ENCODE measurements around the gene PMVK. TPM values are rescaled to one million over a fixed set of nuclear protein-coding genes. Genes with fewer than 3 reads are reported as not detected.
A peak's percentile ranks its signal among the peaks of the same experiment; 100 is the strongest.

PMVK gene
- polyA plus RNA-seq, 2 donors = 29.4 to 68.9 TPM

DNA sequence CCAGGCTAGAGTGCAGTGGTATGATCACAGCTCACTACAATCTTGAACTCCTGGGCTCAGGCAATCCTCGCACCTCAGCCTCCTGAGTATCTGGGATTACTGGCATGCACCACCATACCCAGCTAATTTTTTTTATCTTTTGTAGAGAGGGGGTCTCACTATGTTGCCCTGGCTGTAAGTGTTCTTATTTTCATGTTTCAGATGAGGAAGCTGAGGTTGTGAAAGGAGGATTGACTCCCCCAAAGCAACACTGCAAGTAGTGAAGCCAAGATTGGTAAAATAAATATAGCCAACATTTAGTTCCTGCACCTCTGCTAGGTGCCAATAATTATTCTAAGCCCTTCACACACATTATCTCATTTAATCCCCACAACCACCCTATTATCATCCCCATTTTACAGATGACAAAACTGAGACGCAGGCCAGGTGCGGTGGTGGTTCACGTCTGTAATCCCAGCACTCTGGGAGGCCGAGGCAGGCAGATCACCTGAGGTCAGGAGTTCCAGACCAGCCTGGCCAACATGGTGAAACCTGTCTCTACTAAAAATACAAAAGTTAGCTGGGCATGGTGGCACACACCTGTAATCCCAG, 2.1 kb downstream of the PMVK start:
- Histone ChIP-seq H3K9me3 (ENCODE audit: control insufficient read depth in 2 of 2, insufficient read depth in 1 of 2, low read depth in 1 of 2, low read length in 1 of 2) (no peaks in the 10 kb centered on the region), H3K36me3 (ENCODE audit: control insufficient read depth in 2 of 2, insufficient read depth in 2 of 2, low read length in 1 of 2) (peaks cover 0 to 3% of the 10 kb centered on the region in 2 donors), H3K4me3 (ENCODE audit: low read depth in 1 of 2, low read length in 2 of 2) (no peak overlapping the region), H3K4me1 (ENCODE audit: control insufficient read depth in 2 of 2, insufficient read depth in 2 of 2, low read length in 1 of 2) (peaks cover 4 to 7% of the 10 kb centered on the region in 2 donors), H3K27me3 (ENCODE audit: control insufficient read depth in 1 of 2, insufficient read depth in 2 of 2, low read length in 2 of 2) (no peaks in the 10 kb centered on the region), H3K27ac (ENCODE audit: low read depth in 2 of 2, low read length in 1 of 2) (no peak overlapping the region)
- 96 to 99% methylated on average over 5 of the region's 5 CpGs for WGBS, 2 donors

DNA sequence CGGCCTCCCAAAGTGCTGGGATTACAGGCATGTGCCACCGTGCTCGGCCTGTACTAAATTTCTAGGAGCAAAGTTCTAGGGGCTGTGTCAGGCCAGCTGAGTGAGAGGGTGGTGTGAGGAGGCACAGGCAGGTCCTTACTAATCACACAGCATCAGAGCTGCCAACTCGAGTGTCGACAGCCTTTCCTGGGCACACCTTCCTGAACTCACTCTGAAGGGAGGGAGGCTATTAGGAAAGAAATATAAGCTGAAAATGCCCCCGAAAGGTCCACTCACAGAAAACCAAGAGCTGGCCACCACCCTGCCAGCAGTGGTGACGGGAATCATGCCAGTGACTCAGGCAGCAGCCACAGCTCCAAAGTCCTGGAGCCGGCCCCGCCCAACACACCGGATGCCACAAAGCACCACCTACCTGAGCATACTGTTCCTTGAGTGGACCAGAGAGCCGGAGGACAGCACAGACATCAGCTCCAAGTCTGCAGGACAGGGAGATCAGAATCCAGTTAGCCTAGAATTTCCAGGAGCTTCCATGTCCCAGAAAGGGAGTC, 4.5 kb downstream of the PMVK start:
- 59 to 75% methylated on average over 11 of the region's 11 CpGs for WGBS, 2 donors
- H3K36me3 ChIP-seq (ENCODE audit: control insufficient read depth in 2 of 2, insufficient read depth in 2 of 2, low read length in 1 of 2) = peaks cover 4 to 16% of the 10 kb centered on the region in 2 donors
- no peak overlapping the region for H3K4me3 ChIP-seq (ENCODE audit: low read depth in 1 of 2, low read length in 2 of 2)
- H3K27ac ChIP-seq (ENCODE audit: low read depth in 2 of 2, low read length in 1 of 2) = peak overlapping the region; percentile 68 to 91
- peaks cover 3 to 4% of the 10 kb centered on the region in 2 donors for H3K4me1 ChIP-seq (ENCODE audit: control insufficient read depth in 2 of 2, insufficient read depth in 2 of 2, low read length in 1 of 2)
- H3K27me3 ChIP-seq (ENCODE audit: control insufficient read depth in 1 of 2, insufficient read depth in 2 of 2, low read length in 2 of 2) = no peaks in the 10 kb centered on the region
- no peaks in the 10 kb centered on the region for H3K9me3 ChIP-seq (ENCODE audit: control insufficient read depth in 2 of 2, insufficient read depth in 1 of 2, low read depth in 1 of 2, low read length in 1 of 2)

DNA sequence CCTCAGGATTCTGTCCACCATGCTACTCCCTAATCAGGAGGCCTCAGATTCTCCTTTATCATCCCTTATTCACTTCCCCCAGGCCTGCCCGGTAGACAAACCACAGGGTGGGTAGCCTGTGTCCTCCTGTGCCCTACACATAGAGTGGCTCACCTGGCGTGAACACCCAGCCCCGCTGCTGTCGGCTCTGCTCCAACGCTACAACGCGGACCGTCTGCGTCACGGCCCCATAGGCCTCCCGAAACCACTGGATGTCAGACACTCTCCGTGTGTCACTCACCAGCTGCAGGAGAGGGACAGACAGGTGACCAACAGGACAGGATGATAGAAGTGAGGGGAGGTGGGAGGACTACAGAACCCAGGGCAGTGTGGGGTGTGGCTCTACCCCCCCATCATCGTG, 10.3 kb downstream of the PMVK start:
- Histone ChIP-seq H3K27me3 (ENCODE audit: control insufficient read depth in 1 of 2, insufficient read depth in 2 of 2, low read length in 2 of 2) (no peaks in the 10 kb centered on the region), H3K4me1 (ENCODE audit: control insufficient read depth in 2 of 2, insufficient read depth in 2 of 2, low read length in 1 of 2) (no peaks in the 10 kb centered on the region), H3K27ac (ENCODE audit: low read depth in 2 of 2, low read length in 1 of 2) (no peak overlapping the region), H3K4me3 (ENCODE audit: low read depth in 1 of 2, low read length in 2 of 2) (no peak overlapping the region), H3K9me3 (ENCODE audit: control insufficient read depth in 2 of 2, insufficient read depth in 1 of 2, low read depth in 1 of 2, low read length in 1 of 2) (no peaks in the 10 kb centered on the region), H3K36me3 (ENCODE audit: control insufficient read depth in 2 of 2, insufficient read depth in 2 of 2, low read length in 1 of 2) (peaks cover 25 to 49% of the 10 kb centered on the region in 2 donors)
- WGBS, 2 donors = 93 to 94% methylated on average over 13 of the region's 13 CpGs

DNA sequence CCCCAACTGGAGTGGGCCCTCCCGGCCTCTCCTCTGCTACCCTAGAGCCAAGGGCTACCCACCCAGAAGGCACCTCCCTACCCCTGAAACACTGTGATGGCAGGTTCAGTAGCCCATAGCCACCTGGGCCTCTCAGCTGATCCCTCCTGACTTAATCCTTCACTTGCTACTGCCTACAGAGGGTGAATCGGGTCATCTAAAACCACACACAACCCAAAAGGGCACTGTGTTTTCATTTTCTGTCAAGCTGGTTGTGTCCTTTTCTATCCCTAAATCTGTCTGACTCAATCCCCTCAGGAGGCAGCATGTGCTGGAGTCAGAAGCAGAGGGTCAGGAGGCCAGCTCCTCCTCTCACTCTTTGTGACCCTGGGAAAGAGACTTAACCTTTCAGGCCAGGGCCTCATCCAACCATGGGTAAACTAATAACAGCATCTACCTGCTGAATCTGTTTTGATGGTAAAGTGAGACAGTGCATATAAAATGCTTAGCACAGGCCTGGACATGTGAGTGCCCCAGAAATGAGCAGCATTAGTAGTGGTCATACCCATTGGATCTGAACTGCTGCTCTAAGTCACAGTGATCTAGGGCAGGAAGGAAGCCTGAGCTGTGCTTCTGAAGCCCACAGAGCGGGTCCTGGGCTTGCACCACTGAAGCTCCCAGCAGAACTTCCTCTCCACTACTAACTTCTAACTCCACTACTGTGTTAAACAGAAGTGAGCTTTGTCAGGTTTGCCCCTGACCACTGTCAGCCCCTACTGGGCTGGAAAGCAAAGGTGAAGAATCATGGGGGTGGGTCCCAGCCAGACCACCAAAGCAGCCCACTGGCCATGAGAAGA, 11.0 kb downstream of the PMVK start:
- Histone ChIP-seq H3K36me3 (ENCODE audit: control insufficient read depth in 2 of 2, insufficient read depth in 2 of 2, low read length in 1 of 2) (peaks cover 25 to 49% of the 10 kb centered on the region in 2 donors), H3K27me3 (ENCODE audit: control insufficient read depth in 1 of 2, insufficient read depth in 2 of 2, low read length in 2 of 2) (no peaks in the 10 kb centered on the region), H3K9me3 (ENCODE audit: control insufficient read depth in 2 of 2, insufficient read depth in 1 of 2, low read depth in 1 of 2, low read length in 1 of 2) (no peaks in the 10 kb centered on the region), H3K27ac (ENCODE audit: low read depth in 2 of 2, low read length in 1 of 2) (no peak overlapping the region), H3K4me3 (ENCODE audit: low read depth in 1 of 2, low read length in 2 of 2) (no peak overlapping the region), H3K4me1 (ENCODE audit: control insufficient read depth in 2 of 2, insufficient read depth in 2 of 2, low read length in 1 of 2) (no peaks in the 10 kb centered on the region)
- WGBS, 2 donors = 92 to 94% methylated on average over 3 of the region's 3 CpGs

DNA sequence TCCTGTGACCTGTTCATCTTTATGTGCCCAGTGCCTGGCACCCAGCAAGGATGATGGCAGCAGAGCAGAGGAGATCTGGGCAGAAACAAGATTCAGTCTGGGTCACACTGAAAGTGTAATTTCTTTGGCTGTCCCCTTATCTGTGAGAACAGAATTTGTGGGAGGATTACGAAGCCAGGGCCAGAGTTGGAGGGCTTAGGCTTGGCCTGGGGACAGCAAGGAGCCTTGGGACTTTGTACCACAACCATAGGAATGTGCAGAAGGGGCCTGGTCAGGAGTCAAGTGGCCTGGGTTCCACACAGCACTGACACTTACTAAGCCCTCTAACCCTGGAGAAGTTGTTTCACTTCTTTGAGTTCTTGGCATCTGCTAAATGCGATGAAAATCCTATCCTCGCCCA, 12.8 kb downstream of the PMVK start:
- Histone ChIP-seq H3K36me3 (ENCODE audit: control insufficient read depth in 2 of 2, insufficient read depth in 2 of 2, low read length in 1 of 2) (peaks cover 22 to 45% of the 10 kb centered on the region in 2 donors), H3K9me3 (ENCODE audit: control insufficient read depth in 2 of 2, insufficient read depth in 1 of 2, low read depth in 1 of 2, low read length in 1 of 2) (no peaks in the 10 kb centered on the region), H3K27ac (ENCODE audit: low read depth in 2 of 2, low read length in 1 of 2) (no peak overlapping the region), H3K27me3 (ENCODE audit: control insufficient read depth in 1 of 2, insufficient read depth in 2 of 2, low read length in 2 of 2) (no peaks in the 10 kb centered on the region), H3K4me1 (ENCODE audit: control insufficient read depth in 2 of 2, insufficient read depth in 2 of 2, low read length in 1 of 2) (no peaks in the 10 kb centered on the region), H3K4me3 (ENCODE audit: low read depth in 1 of 2, low read length in 2 of 2) (no peak overlapping the region)
- 95 to 98% methylated on average over 3 of the region's 3 CpGs for WGBS, 2 donors

- Histone ChIP-seq H3K9me3 (ENCODE audit: control insufficient read depth in 2 of 2, insufficient read depth in 1 of 2, low read depth in 1 of 2, low read length in 1 of 2) (no peaks in the 10 kb centered on the region), H3K27ac (ENCODE audit: low read depth in 2 of 2, low read length in 1 of 2) (no peak overlapping the region), H3K4me1 (ENCODE audit: control insufficient read depth in 2 of 2, insufficient read depth in 2 of 2, low read length in 1 of 2) (peaks cover 3 to 15% of the 10 kb centered on the region in 2 donors), H3K36me3 (ENCODE audit: control insufficient read depth in 2 of 2, insufficient read depth in 2 of 2, low read length in 1 of 2) (no peaks in the 10 kb centered on the region), H3K4me3 (ENCODE audit: low read depth in 1 of 2, low read length in 2 of 2) (no peak overlapping the region), H3K27me3 (ENCODE audit: control insufficient read depth in 1 of 2, insufficient read depth in 2 of 2, low read length in 2 of 2) (no peaks in the 10 kb centered on the region)
- WGBS, 2 donors = 90 to 91% methylated on average over 3 of the region's 3 CpGs
Observed at GRCh38 chr1:154913273-154913672, 23.2 kb downstream of the PMVK start.

DNA sequence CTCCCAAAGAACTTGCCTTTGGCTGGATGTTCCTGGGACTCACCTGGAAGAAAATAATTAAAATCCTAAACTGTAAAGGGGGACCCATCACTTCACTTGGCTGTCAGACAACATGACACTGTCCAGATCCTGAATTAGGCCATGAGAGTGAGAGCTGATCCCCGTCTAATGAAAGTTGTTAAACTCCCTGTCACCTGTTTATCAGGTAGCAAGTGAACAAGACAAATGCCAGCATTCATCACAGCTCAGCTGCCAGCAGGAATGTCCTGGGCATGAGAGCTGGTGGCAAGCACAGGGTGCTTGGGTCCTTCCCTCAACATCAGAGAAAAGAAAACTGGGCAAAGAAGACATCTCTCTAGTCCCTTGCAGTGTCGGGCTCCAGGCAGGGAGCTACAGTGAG, 23.8 kb downstream of the PMVK start:
- H3K27me3 ChIP-seq (ENCODE audit: control insufficient read depth in 1 of 2, insufficient read depth in 2 of 2, low read length in 2 of 2) = no peaks in the 10 kb centered on the region
- H3K4me3 ChIP-seq (ENCODE audit: low read depth in 1 of 2, low read length in 2 of 2) = no peak overlapping the region
- 83 to 85% methylated on average over 2 of the region's 2 CpGs for WGBS, 2 donors
- H3K27ac ChIP-seq (ENCODE audit: low read depth in 2 of 2, low read length in 1 of 2) = no peak overlapping the region
- H3K4me1 ChIP-seq (ENCODE audit: control insufficient read depth in 2 of 2, insufficient read depth in 2 of 2, low read length in 1 of 2) = peaks cover 3 to 15% of the 10 kb centered on the region in 2 donors
- H3K36me3 ChIP-seq (ENCODE audit: control insufficient read depth in 2 of 2, insufficient read depth in 2 of 2, low read length in 1 of 2) = no peaks in the 10 kb centered on the region
- H3K9me3 ChIP-seq (ENCODE audit: control insufficient read depth in 2 of 2, insufficient read depth in 1 of 2, low read depth in 1 of 2, low read length in 1 of 2) = no peaks in the 10 kb centered on the region

- Histone ChIP-seq H3K27ac (ENCODE audit: low read depth in 2 of 2, low read length in 1 of 2) (peak overlapping the region; percentile 75 to 80), H3K27me3 (ENCODE audit: control insufficient read depth in 1 of 2, insufficient read depth in 2 of 2, low read length in 2 of 2) (no peaks in the 10 kb centered on the region), H3K4me3 (ENCODE audit: low read depth in 1 of 2, low read length in 2 of 2) (no peak overlapping the region), H3K4me1 (ENCODE audit: control insufficient read depth in 2 of 2, insufficient read depth in 2 of 2, low read length in 1 of 2) (peaks cover 3 to 15% of the 10 kb centered on the region in 2 donors), H3K9me3 (ENCODE audit: control insufficient read depth in 2 of 2, insufficient read depth in 1 of 2, low read depth in 1 of 2, low read length in 1 of 2) (no peaks in the 10 kb centered on the region), H3K36me3 (ENCODE audit: control insufficient read depth in 2 of 2, insufficient read depth in 2 of 2, low read length in 1 of 2) (no peaks in the 10 kb centered on the region)
- WGBS, 2 donors = 84 to 88% methylated on average over 8 of the region's 8 CpGs
Observed at GRCh38 chr1:154911691-154912550, 24.6 kb downstream of the PMVK start.

DNA sequence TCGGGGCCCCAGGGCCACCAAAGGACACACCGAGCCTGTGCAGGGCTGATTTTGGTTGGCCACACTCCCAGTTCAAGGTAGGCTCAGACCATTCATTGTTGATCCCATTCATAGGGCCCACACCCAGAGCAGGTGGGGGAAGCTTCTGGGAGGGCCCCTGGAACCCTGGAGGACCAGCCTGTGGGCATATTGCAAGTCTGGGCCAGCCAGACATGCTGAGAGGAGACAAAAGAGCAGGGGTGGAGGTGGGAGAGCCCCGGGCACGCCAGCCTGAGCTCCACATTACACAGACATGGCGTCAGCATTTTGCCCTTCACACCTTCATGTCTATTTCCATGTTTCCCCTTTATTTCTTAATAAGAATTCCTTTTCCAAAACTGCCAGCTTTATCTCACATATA, 25.7 kb downstream of the PMVK start:
- H3K27ac ChIP-seq (ENCODE audit: low read depth in 2 of 2, low read length in 1 of 2) = peak overlapping the region; percentile 75 to 80
- H3K4me3 ChIP-seq (ENCODE audit: low read depth in 1 of 2, low read length in 2 of 2) = no peak overlapping the region
- peaks cover 3 to 15% of the 10 kb centered on the region in 2 donors for H3K4me1 ChIP-seq (ENCODE audit: control insufficient read depth in 2 of 2, insufficient read depth in 2 of 2, low read length in 1 of 2)
- no peaks in the 10 kb centered on the region for H3K27me3 ChIP-seq (ENCODE audit: control insufficient read depth in 1 of 2, insufficient read depth in 2 of 2, low read length in 2 of 2)
- H3K9me3 ChIP-seq (ENCODE audit: control insufficient read depth in 2 of 2, insufficient read depth in 1 of 2, low read depth in 1 of 2, low read length in 1 of 2) = peaks cover 0 to 2% of the 10 kb centered on the region in 2 donors
- no peaks in the 10 kb centered on the region for H3K36me3 ChIP-seq (ENCODE audit: control insufficient read depth in 2 of 2, insufficient read depth in 2 of 2, low read length in 1 of 2)
- WGBS, 2 donors = 58 to 68% methylated on average over 5 of the region's 5 CpGs

All from esophagus (tissue), 2 donors.